Stimulated activated naive CD4-positive, alpha-beta T cell treated with Interleukin-2 at 50 U/mL for 16 hours (primary cell): ENCODE results near the gene ZWINT.
A peak's percentile ranks its signal among the peaks of the same experiment; 100 is the strongest.

Experiments
- DNase-seq: peaks from one replicate; lab custom pipeline; 2025; lab: John Stamatoyannopoulos, UW

The ZWINT gene, protein sequence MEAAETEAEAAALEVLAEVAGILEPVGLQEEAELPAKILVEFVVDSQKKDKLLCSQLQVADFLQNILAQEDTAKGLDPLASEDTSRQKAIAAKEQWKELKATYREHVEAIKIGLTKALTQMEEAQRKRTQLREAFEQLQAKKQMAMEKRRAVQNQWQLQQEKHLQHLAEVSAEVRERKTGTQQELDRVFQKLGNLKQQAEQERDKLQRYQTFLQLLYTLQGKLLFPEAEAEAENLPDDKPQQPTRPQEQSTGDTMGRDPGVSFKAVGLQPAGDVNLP

DNA sequence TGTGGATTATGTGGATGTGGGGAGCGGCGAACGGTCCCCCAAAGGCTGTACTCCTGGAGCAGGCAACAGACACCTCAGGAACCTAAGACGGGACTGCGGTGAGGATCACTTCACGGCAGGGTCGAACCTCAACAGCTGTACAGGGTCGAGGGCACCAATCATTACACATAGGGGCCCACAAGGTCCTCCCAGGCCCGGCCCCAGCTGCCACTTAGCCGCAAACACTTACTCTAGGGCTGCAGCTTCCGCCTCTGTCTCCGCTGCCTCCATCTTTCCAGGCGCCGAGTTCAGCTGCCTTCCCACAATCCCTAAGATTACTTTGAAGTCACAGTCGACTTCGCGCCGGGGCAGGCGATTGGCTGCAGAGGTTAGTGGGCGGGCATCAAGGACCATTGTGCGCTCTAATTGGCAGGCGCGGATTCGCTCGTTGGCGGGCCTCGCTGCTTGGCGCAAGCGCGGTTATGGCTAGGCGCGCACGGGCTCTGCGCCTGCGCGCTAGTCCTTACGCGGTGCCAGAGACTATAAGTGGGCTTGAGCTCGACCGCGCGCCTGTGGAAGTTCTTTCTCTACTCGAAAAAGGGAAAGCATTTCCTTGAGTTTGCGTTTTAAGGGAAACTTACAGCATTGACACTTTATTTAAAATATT is at the start of gene ZWINT:
TSS of gene ZWINT (minus strand) at position 293 of the 646 bp plus-strand sequence. CDS start at position 270, 23 bp downstream.
- DNase-seq: peak; percentile 93

DNA sequence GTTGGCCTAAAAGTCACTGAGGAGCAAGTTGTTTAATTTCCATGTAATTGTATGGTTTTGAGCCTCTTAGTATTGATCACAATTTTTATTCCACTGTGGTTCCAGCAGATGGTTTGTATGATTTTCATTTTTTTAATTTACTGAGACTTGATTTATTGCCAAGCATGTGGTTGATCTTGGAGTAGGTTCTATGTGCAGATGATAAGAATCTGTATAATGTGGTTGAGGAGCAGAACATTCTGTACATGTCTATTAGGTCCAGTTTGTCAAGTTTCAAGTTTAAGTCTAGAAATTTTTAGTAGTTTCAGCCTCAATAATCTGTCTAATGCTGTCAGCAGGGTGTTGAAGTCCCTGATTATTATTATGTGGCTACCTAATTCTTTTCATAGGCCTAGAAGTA is 22.7 kb upstream of the ZWINT start:
- DNase-seq: no peak

DNA sequence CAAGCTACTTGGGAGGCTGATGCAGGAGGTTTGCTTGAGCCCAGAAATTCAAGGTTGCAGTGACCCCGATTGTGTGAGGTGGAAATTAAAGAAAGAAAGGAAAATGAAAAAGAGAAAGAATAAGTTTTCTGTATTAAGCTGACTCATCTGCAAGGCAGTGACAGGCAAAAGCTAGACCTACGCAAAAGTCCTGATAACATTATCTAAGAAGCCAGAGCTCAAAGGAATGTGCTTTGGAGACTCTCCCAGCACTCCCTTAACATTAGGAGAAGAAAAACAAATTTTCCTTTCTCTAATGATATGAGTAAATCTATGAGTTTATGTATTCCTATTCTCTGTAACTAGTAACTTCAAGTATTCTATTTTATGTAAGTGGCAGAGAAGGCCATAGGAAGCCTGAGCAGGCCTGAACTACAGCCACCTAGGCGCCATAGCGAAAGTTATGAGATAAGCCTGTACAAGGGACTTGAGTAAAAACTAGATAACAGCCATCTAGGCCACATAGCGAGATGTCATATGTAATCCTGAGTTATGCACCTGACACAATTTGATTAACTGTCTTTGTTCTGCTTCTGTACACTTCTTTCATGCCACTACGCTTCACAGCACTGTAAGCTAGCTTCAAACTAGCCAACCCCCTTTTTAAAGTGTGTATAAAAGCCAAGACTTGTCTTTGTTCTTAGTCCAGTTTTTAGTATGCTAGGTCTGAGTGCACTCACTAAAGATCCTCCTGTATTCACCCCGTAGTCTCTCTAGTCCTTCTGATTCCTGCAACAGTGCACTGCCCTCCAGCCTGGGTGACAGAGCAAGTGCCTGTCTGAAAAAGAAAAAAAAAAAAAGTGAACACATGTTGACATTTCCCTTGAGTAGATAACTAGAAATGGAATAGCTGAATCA is 9.4 kb upstream of the ZWINT start:
- no peak for DNase-seq

DNA sequence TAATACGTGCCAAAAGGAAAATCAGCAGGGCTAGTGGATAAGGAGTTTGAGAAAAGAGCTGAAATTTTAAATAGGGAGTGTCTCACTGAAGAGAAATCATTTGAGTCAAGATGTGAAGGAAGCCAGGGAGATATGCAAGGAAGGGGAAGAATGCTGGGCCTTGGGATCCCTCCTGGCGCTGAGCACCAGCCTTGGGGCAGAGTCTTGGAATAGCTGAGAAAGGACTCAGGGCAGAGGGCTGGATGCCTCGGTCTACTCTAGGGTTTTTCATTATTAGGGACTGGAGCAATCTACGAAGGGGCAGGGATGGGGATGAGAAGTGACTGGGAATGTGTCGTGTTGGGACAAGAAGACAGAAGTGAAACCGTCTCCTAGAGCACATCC is 484 bp downstream of the ZWINT start:
- DNase-seq: no peak

DNA sequence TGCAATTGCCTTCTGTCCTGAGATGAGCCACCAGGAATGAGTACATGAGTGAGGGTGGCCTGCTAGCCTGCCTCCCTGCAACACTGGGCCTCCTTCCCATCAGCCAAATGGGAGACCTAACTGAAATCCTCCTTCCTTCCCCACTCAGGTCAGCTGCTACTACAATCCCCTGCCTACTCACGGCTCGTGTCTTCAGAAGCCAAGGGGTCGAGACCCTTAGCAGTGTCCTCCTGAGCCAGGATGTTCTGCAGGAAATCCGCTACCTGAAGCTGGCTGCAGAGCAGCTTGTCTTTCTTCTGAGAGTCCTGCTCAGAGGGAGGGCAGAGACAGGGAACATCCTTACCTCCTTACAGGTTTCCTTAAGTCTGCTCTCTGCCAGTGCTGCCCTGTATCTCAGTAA is 1.2 kb downstream of the ZWINT start:
- no peak for DNase-seq

DNA sequence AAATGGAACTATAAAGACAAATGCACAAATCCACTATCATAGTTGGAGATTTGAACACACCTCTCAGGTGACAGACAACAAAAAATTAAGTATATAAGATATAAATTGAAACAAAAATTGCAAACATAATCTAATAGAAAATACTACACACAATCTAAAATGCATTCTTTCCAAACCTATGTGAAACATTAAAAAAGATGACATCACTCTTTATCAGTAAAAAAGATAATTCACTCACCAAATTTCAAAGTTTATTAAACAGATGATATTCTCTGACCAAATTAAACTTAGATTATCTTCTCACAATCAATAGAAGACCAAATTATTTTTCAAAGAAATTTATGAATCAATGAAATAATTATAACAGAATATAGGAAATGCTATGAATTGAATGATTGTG is 4.0 kb downstream of the ZWINT start:
- no peak for DNase-seq

DNA sequence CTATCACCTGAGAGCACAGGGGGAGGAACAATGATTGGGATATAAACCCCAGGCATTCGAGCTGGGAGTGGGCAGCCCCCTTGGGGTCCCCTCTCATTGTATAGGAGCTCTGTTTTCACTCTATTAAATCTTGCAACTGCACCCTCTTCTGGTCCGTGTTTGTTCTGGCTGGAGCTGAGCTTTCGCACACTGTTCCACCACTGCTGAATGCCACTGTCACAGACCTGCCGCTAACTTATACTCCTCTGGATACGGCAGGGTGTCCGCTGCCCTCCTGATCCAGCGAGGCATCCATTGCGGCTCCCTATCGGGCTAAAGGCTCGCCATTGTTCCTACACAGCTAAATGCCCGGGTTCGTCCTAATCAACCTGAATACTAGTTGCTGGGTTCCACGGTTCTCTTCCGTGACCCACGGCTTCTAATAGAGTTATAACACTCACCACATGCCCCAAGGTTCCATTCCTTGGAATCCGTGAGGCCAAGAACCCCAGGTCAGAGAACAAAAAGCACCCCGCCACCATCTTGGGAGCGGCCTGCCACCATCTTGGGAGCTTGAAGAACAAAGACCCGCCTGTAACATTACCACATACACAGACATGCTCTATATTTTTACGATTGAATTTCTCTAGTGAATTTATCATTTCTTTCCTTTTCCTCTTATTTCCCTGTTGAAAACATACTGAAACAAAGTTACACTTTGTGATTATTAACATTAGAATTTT is 9.0 kb downstream of the ZWINT start:
- no peak for DNase-seq

DNA sequence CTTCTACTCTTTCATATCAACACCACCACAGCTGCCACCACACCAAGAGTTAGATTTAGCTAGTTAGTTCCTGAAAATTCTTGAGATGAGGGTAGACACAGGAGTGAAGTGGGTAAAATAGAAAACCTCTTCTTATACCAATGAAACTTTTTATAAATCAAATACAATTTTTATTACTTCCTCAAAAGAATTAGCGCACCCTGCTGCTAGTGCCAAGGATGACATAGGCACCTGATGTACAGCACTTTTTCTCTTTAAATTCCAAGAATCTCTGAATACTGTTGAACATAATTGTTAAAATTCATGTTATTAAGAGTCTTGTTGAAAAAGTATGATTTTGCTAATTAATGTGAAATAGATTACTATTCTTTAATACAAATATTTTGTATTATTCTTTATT is 11.4 kb downstream of the ZWINT start:
- no peak for DNase-seq

DNA sequence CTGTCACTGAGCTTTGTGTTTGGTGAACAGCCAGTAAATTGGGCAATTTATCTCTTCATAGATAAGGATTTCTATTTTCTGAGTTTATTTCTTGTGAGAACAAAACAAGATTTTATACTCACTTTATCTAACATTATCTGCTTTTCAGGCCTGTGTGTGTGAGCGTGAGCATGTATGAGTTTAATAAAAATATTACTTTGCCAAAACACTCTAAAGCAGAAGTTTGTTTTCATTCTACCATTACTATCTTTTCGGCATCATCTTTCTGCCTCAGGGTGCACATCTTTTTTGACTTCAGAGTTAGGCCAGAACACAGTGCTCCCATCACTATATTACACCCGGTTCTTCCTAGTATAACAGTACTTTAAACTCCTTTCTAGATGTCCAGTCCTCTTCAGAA is 13.0 kb downstream of the ZWINT start:
- no peak for DNase-seq

DNA sequence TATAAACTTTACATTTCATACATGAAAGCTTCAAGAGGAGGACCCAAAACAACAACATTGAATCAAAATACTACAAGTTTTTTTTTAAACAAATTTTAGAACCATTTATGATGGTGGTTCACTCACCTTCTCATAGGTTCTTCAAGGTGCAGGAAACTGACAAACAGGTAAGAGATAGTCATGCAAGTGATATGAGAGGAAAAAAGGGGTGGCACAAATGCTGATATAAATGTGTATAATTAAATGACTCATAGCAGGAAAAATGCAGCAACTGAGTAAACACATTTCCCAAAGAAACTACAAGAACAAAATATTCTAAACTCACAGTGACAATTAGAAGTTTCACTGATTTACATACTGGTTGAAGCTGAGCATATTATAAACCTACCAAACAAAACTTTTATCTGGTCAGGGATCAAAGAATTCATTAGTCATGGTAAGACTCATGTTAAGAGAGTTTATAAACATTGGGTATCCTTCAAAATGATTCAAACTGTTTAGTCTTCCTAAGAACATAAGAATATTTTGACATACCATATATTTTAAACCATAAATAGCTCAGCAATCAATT is 14.1 kb downstream of the ZWINT start:
- no peak for DNase-seq

DNA sequence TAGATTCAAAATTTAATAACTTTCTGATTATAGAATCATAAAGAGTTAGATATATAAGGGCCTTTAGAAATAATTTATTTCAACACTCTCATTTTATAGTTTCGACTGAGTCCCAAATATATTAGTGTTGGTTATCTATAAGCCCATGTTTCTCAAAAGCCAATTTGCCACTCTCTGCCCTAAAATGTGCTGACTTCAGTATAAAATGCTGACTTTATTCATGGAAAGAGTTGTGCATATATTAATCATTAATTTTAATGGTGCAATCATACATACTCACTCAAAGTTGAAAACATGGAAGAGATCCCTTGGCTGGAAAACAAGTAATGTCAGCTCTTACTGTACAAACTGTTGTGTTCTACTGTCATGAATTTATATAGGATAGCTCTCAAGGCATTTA is 19.4 kb downstream of the ZWINT start:
- DNase-seq: no peak

DNA sequence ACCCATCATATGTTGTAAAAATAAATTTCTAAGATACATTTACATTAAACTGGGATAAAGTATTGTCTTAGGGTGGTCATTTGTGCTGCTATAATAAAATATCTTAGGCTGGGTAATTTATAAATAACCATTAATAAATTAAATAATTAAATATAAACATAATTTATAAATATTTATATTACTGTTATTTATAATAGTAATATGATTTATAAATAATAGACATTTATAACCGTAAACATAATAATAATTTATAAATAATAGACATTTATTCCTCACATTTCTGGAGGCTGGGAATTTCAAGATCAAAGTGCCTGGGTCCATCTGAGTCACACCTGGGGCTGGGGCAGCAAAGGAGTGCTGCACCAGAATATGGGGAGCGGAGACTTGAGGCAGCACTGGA is 31.1 kb downstream of the ZWINT start:
- no peak for DNase-seq

DNA sequence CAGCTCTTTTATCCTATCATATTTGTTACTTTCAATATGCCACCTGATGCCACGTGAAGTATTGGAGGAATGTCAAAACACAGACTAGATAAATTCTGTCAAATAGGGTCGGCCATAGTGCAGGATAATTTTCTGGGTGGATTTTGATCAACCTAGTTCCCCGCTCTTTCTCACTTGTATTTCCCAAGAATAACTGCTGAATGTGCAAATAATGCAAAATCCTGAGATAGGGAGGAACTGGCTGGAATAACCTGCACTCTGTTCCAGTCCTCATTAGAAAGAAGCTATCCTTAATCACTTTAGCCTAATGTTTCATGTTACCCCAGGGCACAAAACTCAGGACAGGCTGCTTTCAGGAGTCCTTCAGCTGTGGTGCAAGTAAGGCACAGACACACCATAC is 33.9 kb downstream of the ZWINT start:
- no peak for DNase-seq

DNA sequence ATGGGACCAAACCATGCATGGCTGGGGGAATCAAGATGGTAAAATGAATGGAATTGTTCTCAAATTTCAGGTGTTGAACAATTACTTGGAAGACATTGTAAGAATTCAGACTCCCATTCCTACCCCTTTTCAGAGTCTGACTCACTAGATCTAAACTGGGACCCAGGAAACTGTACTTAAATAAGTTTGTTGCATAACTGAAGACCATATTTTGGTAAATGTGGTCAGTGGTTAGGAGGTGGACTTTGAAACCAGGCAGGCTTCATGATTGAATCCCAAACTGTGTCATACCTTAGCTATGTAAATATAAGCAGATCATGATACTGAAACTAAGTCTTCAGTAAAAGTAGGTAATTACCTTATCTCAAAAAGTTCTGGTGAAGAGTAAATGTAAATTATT is 41.7 kb downstream of the ZWINT start:
- DNase-seq: no peak

DNA sequence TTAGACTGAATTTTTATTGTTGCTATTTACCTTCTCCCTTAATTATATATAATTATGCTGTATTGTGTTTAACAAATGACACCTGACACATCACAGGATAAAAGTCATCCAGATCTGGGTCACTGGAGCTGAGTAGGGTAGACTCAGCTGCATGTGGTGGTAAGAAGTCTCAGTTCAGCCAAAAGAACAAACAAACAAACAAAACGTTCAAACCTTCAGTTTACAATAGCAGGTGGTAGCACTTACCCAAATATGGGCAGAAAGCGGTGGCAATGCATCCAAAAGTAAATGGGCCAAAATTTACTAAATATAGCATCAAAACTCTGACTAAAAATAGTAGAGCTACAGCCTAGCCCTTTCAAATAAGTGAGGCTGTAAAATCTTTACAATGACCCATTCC is 42.2 kb downstream of the ZWINT start:
- no peak for DNase-seq

DNA sequence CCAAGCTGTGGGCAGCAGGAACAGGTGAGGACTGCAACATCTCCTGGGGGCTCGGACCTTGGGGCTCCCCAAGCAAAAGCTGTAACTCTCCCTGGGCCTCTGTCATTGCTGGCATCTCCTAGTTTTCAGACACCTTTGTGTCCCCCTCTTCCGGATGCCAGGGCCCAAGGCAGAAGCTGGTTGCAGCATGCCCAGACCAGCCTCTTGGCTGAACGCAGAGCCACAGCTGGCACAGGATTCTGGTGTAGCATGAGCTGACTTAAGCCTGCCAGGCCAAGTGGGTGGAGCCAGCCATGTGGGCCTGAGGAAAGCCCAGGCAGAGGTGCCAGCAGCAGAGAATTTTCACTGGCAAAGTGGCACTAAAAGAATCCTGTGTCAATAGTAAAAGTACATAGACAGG is 43.5 kb downstream of the ZWINT start:
- no peak for DNase-seq

DNA sequence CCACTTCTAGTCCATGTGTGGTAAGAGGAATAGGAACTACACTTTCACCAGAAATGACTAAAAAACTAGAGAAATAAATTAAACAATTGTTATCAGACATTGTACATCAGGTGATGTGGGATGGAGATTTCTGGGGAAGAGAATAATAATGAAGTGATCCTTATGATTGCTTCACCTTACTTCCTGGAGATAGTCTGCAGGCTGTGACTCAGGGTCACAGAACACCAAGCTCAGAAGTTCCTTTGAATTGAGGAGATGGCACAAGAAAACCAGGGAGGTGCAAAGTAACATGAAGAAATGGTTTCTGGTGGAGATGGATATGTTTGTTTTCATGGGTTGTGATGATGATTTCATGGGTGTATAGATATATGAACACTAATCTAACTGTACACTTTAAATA is 44.5 kb downstream of the ZWINT start:
- DNase-seq: no peak
